ENCODE results near the gene YPEL2. TPM values are rescaled to one million over a fixed set of nuclear protein-coding genes. Genes with fewer than 3 reads are reported as not detected.

Gene YPEL2
- polyA plus RNA-seq, 1 donor (not counting 4 experiments of a cell fraction or from before 2014, with no cell fraction given), result 4.6 TPM

- TF ChIP-seq EZH2 (IDR thresholded peaks at IDR 0.05; ENCODE audit: low read length), result no peak
- TF ChIP-seq CTCF (optimal IDR thresholded peaks at IDR 0.05 in 1 of 3, IDR thresholded peaks at IDR 0.05 in 1 of 3, conservative IDR thresholded peaks at IDR 0.05 in 1 of 3; ENCODE audit: extremely low read depth in 1 of 3, insufficient read depth in 2 of 3, low read length in 3 of 3), result no peak
- no peaks in the 10 kb centered on the region for H3K9me3 ChIP-seq (ENCODE audit: control insufficient read depth, low read depth, low read length)
- H3K9me1 ChIP-seq (ENCODE audit: control insufficient read depth, extremely low read depth, insufficient read depth, low read length), result no peaks in the 10 kb centered on the region
- H3K27ac ChIP-seq (ENCODE audit: control insufficient read depth, insufficient read depth, low read length), result no peak overlapping the region
- no peak for DNase-seq (ENCODE audit: low read depth, low spot score)
- no peaks in the 10 kb centered on the region for H3K79me2 ChIP-seq (ENCODE audit: control insufficient read depth, insufficient read depth, low read length)
- dilution Hi-C loops (cut with MboI; ENCODE audit: extremely low pct_ligation_motif_present, low sequenced_read_pairs), result no loop called here
- H3K4me3 ChIP-seq (ENCODE audit: control insufficient read depth in 2 of 3, extremely low read depth in 1 of 3, insufficient read depth in 2 of 3, low read depth in 1 of 3, low read length in 3 of 3), result no peak overlapping the region
- H3K4me2 ChIP-seq (ENCODE audit: control insufficient read depth, extremely low read depth, insufficient read depth, low read depth, low read length), result no peak overlapping the region
- no peaks in the 10 kb centered on the region for H3K36me3 ChIP-seq (ENCODE audit: control insufficient read depth in 2 of 2, extremely low read depth in 1 of 2, insufficient read depth in 2 of 2, low read length in 2 of 2)
- H3K27me3 ChIP-seq (ENCODE audit: control insufficient read depth, extremely low read depth, insufficient read depth, low read length), result no peaks in the 10 kb centered on the region
- H2AFZ ChIP-seq (ENCODE audit: control insufficient read depth, low read length), result no peak overlapping the region
- H4K20me1 ChIP-seq (ENCODE audit: control insufficient read depth, extremely low read depth, insufficient read depth, low read length), result no peaks in the 10 kb centered on the region
- no peak overlapping the region for H3K9ac ChIP-seq (ENCODE audit: control insufficient read depth, extremely low read depth, insufficient read depth, low read length)
- no peak for FAIRE-seq
- no peaks in the 10 kb centered on the region for H3K4me1 ChIP-seq (ENCODE audit: control insufficient read depth, extremely low read depth, insufficient read depth, low read length)
Measured at GRCh38 chr17:59396134-59396826, 64.8 kb downstream of the YPEL2 start.

- FAIRE-seq (no peak), DNase-seq (ENCODE audit: low read depth, low spot score) (no peak)
- Histone ChIP-seq H3K9me3 (ENCODE audit: control insufficient read depth, low read depth, low read length) (no peaks in the 10 kb centered on the region), H3K4me1 (ENCODE audit: control insufficient read depth, extremely low read depth, insufficient read depth, low read length) (no peaks in the 10 kb centered on the region), H3K79me2 (ENCODE audit: control insufficient read depth, insufficient read depth, low read length) (no peaks in the 10 kb centered on the region), H2AFZ (ENCODE audit: control insufficient read depth, low read length) (no peak overlapping the region), H3K9ac (ENCODE audit: control insufficient read depth, extremely low read depth, insufficient read depth, low read length) (no peak overlapping the region), H4K20me1 (ENCODE audit: control insufficient read depth, extremely low read depth, insufficient read depth, low read length) (no peaks in the 10 kb centered on the region), H3K36me3 (ENCODE audit: control insufficient read depth in 2 of 2, extremely low read depth in 1 of 2, insufficient read depth in 2 of 2, low read length in 2 of 2) (no peaks in the 10 kb centered on the region), H3K9me1 (ENCODE audit: control insufficient read depth, extremely low read depth, insufficient read depth, low read length) (no peaks in the 10 kb centered on the region), H3K4me3 (ENCODE audit: control insufficient read depth in 2 of 3, extremely low read depth in 1 of 3, insufficient read depth in 2 of 3, low read depth in 1 of 3, low read length in 3 of 3) (no peak overlapping the region), H3K27ac (ENCODE audit: control insufficient read depth, insufficient read depth, low read length) (no peak overlapping the region), H3K4me2 (ENCODE audit: control insufficient read depth, extremely low read depth, insufficient read depth, low read depth, low read length) (no peak overlapping the region), H3K27me3 (ENCODE audit: control insufficient read depth, extremely low read depth, insufficient read depth, low read length) (no peaks in the 10 kb centered on the region)
- TF ChIP-seq CTCF (optimal IDR thresholded peaks at IDR 0.05 in 1 of 3, IDR thresholded peaks at IDR 0.05 in 1 of 3, conservative IDR thresholded peaks at IDR 0.05 in 1 of 3; ENCODE audit: extremely low read depth in 1 of 3, insufficient read depth in 2 of 3, low read length in 3 of 3) (no peak), EZH2 (IDR thresholded peaks at IDR 0.05; ENCODE audit: low read length) (no peak)
- dilution Hi-C loops (cut with MboI; ENCODE audit: extremely low pct_ligation_motif_present, low sequenced_read_pairs), result no loop called here
Measured at GRCh38 chr17:59397316-59398073, 66.0 kb downstream of the YPEL2 start.

All from keratinocyte (primary cell).